OCI-LY3 (cell line): ENCODE results near the gene C3orf20.

Experiments used
- CTCF ChIP-seq: fragments of 200-600, 300-600 bp; sonication (generic); IDR thresholded peaks from 2 replicates; pipeline ENCODE4 v1.5.1; 2014; ENCODE audit warnings: antibody characterized with exemption, low read length, low read depth
- EZH2phosphoT487 ChIP-seq: fragments of 200-600 bp; shearing (Covaris generic); IDR thresholded peaks from 2 replicates; pipeline ENCODE4 v1.6.1; 2018; ENCODE audit warnings: antibody characterized with exemption, mixed run types, low read depth

DNA sequence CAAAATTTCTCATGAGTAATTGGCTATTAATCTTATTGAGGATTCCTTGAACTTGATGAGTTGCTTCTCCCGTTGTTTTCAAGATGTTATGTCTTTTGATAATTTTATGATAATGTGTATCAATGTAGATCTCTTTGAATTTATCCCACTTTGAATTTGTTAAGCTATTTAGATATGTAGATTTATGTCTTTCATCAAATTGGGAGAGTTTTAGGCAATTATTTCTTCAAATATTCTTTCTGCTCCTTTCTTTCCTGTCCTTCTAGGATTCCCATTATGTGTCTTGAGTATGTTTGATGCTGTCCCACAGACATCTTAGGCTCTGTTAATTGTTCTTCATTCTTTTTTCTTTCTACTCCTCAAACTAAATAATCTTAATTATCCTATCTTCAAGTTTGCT lies 75.7 kb downstream of the C3orf20 start:
- TF ChIP-seq CTCF = no peak
- TF ChIP-seq EZH2phosphoT487 = no peak
